ENCODE results near the gene ALDH3A1.

- TF ChIP-seq POLR2AphosphoS5 (IDR thresholded peaks at IDR 0.05; ENCODE audit: borderline replicate concordance, low read depth, low read length) (no peak), FOXP2 (optimal IDR thresholded peaks at IDR 0.05; ENCODE audit: control extremely low read depth, extremely low read length, insufficient read depth) (no peak), EZH2 (IDR thresholded peaks at IDR 0.05) (no peak)
These were observed 702 bp upstream of the ALDH3A1 start for GRCh38 chr17:19748807-19749193.
